Measurements from ENCODE around the gene KCNQ1. TPM values are rescaled to one million over a fixed set of nuclear protein-coding genes. Genes with fewer than 3 reads are reported as not detected.

KCNQ1 gene
- total and polyA plus RNA-seq, 2 of the 13 experiments (the other 11 are each of a cell fraction or from before 2014, with no cell fraction given): 0.02 to 0.08 TPM

- DNase-seq (ENCODE audit: low spot score) (no peak), FAIRE-seq (no peak), ATAC-seq (no peak)
- H4K20me1 ChIP-seq (ENCODE audit: insufficient read depth, low read length): no peaks in the 10 kb centered on the region
- WGBS (ENCODE audit: low lambda C conversion rate): 78% methylated on average over 2 of the region's 7 CpGs
- CTCF ChIA-PET (ENCODE audit: low intra/inter-chr PET ratio, low total read pairs): no interaction called here
- POLR2A ChIA-PET: no interaction called here
- H3K4me3 ChIP-seq (replicated peaks in 1 of 3; ENCODE audit: insufficient read depth in 1 of 3, low read depth in 2 of 3, low read length in 3 of 3): no peak overlapping the region
- no peak overlapping the region for H3K27ac ChIP-seq (ENCODE audit: extremely low read length, insufficient read depth, low read length)
- no peaks in the 10 kb centered on the region for H3K9me3 ChIP-seq (ENCODE audit: low read length)
- H3K4me2 ChIP-seq (ENCODE audit: low read depth, low read length): no peak overlapping the region
- BruUV-seq (replicated peaks): no TSS peak
- peaks cover 79% of the 10 kb centered on the region for H3K4me1 ChIP-seq (ENCODE audit: insufficient read depth, low read length)
- H2AFZ ChIP-seq (ENCODE audit: low read length): no peak overlapping the region
- peaks cover 7% of the 10 kb centered on the region in 2 experiments; a peak in 4 of 5 replicates for H3K27me3 ChIP-seq (ENCODE audit: control insufficient read depth in 1 of 2, insufficient read depth in 2 of 2, low read length in 2 of 2)
- in situ Hi-C loops (cut with HindIII; ENCODE audit: extremely low pct_ligation_motif_present, low pct_unique_long_range_greater_than_20kb) (loop anchor here (25.0 kb wide), 1 partner anchor 525 kb away; no protein-coding TSS in a partner anchor), intact Hi-C loops (cut with micrococcal nuclease; ENCODE audit: unreplicated experiment) (no loop called here)
- H3K9ac ChIP-seq (ENCODE audit: insufficient read depth, low read depth, low read length): no peak overlapping the region
- no peaks in the 10 kb centered on the region for H3K36me3 ChIP-seq (replicated peaks in 1 of 2; ENCODE audit: control insufficient read depth in 1 of 2, insufficient read depth in 2 of 2, low read length in 2 of 2)
- TF ChIP-seq ZNF317 (CRISPR knock-in tag; IDR thresholded peaks at IDR 0.05) (no peak), TFDP1 (CRISPR knock-in tag; IDR thresholded peaks at IDR 0.05; ENCODE audit: borderline replicate concordance) (no peak), TERF1 (CRISPR knock-in tag; IDR thresholded peaks at IDR 0.05) (no peak), SRSF1 (optimal IDR thresholded peaks at IDR 0.05; ENCODE audit: low read depth, low read length) (no peak), ZNF691 (CRISPR knock-in tag; IDR thresholded peaks at IDR 0.05; ENCODE audit: borderline replicate concordance, low read depth) (no peak), FOXK2 (IDR thresholded peaks at IDR 0.05) (no peak), YEATS2 (CRISPR knock-in tag; IDR thresholded peaks at IDR 0.05; ENCODE audit: borderline replicate concordance) (no peak), MLLT10 (CRISPR knock-in tag; IDR thresholded peaks at IDR 0.05) (no peak), ZNF350 (CRISPR knock-in tag; IDR thresholded peaks at IDR 0.05; ENCODE audit: borderline replicate concordance, low read depth) (no peak), ZNF44 (CRISPR knock-in tag; IDR thresholded peaks at IDR 0.05) (no peak), ZMYM4 (CRISPR knock-in tag; IDR thresholded peaks at IDR 0.05) (no peak), ZNF275 (CRISPR knock-in tag; IDR thresholded peaks at IDR 0.05; ENCODE audit: borderline replicate concordance) (no peak), ZNF354B (CRISPR knock-in tag; IDR thresholded peaks at IDR 0.05) (no peak), ZBTB38 (CRISPR knock-in tag; IDR thresholded peaks at IDR 0.05) (no peak), ATF7-NPFF (CRISPR knock-in tag; IDR thresholded peaks at IDR 0.05; ENCODE audit: low read depth) (no peak)
- H3K79me2 ChIP-seq (ENCODE audit: insufficient read depth, low read length): peaks cover 2% of the 10 kb centered on the region
Observed at GRCh38 chr11:2737226-2737590, 292.4 kb downstream of the KCNQ1 start.

Data from HepG2 (cell line).